ENCODE measurements around the gene SASH1.

The SASH1 gene

DNA sequence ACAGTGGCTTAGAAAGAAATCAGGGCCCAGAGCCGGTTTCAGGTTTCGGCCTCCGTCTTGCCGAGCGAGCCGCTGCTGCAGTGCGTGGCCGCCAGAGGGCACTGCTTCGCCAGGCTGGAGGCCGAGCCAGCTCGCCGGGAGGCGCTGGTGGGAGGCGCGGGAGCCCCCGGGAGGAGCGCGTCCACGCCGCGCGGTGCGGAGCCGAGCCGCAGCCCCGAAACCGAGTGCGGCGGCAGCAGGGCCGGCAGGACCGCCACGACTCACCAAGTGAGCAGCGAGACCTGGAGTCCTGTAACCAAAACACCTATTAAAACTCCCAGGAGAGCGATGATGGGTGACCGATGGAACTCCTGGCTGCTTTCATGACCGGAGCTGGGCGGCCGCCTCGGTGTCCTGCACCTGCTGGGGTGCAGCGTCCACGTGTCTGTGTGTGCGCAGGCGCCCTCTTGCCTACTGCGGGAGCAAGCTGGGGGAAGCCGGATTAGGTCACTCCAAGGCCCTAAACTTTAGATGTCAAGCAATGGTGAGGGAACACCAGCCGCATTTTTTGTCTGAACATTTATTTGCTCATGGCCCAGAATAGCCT lies 217.3 kb downstream of the SASH1 start:
- Histone ChIP-seq H4K20me1 (ENCODE audit: low read depth, low read length) (no peaks in the 10 kb centered on the region), H3K36me3 (ENCODE audit: low read length) (no peaks in the 10 kb centered on the region), H3K4me3 (ENCODE audit: insufficient read depth, low read length, poor library complexity, severe bottlenecking) (no peak overlapping the region), H3K79me2 (ENCODE audit: insufficient read depth, low read length) (no peaks in the 10 kb centered on the region), H3F3A (ENCODE audit: insufficient read depth) (no peaks in the 10 kb centered on the region), H3K9me2 (replicated peaks; ENCODE audit: insufficient read depth, low read length) (no peaks in the 10 kb centered on the region), H2AFZ (ENCODE audit: low read depth, low read length, severe bottlenecking) (no peak overlapping the region), H3K9me3 (ENCODE audit: insufficient read depth, low read length) (no peaks in the 10 kb centered on the region), H3K27me3 (ENCODE audit: low read length) (no peaks in the 10 kb centered on the region), H3K9ac (ENCODE audit: low read length) (no peak overlapping the region), H3K4me2 (ENCODE audit: low read depth, low read length, poor library complexity, severe bottlenecking) (peak overlapping the region; percentile 33), H3K27ac (ENCODE audit: low read depth, low read length) (no peak overlapping the region)
- TF ChIP-seq CTCF (IDR thresholded peaks at IDR 0.05; ENCODE audit: insufficient read depth, low read length, poor library complexity, severe bottlenecking) (peak; percentile 89), EZH2phosphoT487 (conservative IDR thresholded peaks at IDR 0.05; ENCODE audit: low read length) (no peak)

DNA sequence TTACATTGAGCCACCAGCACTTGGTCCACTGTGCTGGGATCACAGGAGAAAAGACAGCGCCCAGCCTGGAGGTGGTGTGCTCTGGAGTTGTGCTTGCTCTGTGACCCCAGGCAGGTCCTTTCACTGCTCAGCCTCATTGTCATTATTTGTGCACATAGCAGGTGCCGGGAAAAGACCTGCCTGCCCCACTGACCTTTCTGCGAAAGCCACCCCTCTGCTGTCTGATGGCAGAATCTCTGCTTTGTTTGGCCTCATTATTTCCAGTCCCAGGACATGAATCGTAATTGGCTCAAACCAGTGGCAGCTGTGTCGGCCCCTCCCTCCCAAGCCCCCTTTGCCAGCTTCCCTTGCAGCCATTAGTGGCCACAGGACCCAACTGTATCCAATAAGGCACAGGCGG lies 219.0 kb downstream of the SASH1 start:
- no peak for TF ChIP-seq CTCF (IDR thresholded peaks at IDR 0.05; ENCODE audit: insufficient read depth, low read length, poor library complexity, severe bottlenecking)
- TF ChIP-seq EZH2phosphoT487 (conservative IDR thresholded peaks at IDR 0.05; ENCODE audit: low read length), result no peak
- no peaks in the 10 kb centered on the region for H3K79me2 ChIP-seq (ENCODE audit: insufficient read depth, low read length)
- H3K9me3 ChIP-seq (ENCODE audit: insufficient read depth, low read length), result no peaks in the 10 kb centered on the region
- H3F3A ChIP-seq (ENCODE audit: insufficient read depth), result no peaks in the 10 kb centered on the region
- no peaks in the 10 kb centered on the region for H3K36me3 ChIP-seq (ENCODE audit: low read length)
- H2AFZ ChIP-seq (ENCODE audit: low read depth, low read length, severe bottlenecking), result no peak overlapping the region
- no peak overlapping the region for H3K4me2 ChIP-seq (ENCODE audit: low read depth, low read length, poor library complexity, severe bottlenecking)
- no peaks in the 10 kb centered on the region for H3K9me2 ChIP-seq (replicated peaks; ENCODE audit: insufficient read depth, low read length)
- H3K4me3 ChIP-seq (ENCODE audit: insufficient read depth, low read length, poor library complexity, severe bottlenecking), result no peak overlapping the region
- no peaks in the 10 kb centered on the region for H4K20me1 ChIP-seq (ENCODE audit: low read depth, low read length)
- H3K27ac ChIP-seq (ENCODE audit: low read depth, low read length), result no peak overlapping the region
- H3K9ac ChIP-seq (ENCODE audit: low read length), result no peak overlapping the region
- no peaks in the 10 kb centered on the region for H3K27me3 ChIP-seq (ENCODE audit: low read length)

- Histone ChIP-seq H3K4me2 (ENCODE audit: low read depth, low read length, poor library complexity, severe bottlenecking) (no peak overlapping the region), H4K20me1 (ENCODE audit: low read depth, low read length) (no peaks in the 10 kb centered on the region), H3K4me3 (ENCODE audit: insufficient read depth, low read length, poor library complexity, severe bottlenecking) (no peak overlapping the region), H3K27ac (ENCODE audit: low read depth, low read length) (no peak overlapping the region), H3K9me3 (ENCODE audit: insufficient read depth, low read length) (no peaks in the 10 kb centered on the region), H2AFZ (ENCODE audit: low read depth, low read length, severe bottlenecking) (no peak overlapping the region), H3F3A (ENCODE audit: insufficient read depth) (no peaks in the 10 kb centered on the region), H3K9ac (ENCODE audit: low read length) (no peak overlapping the region), H3K27me3 (ENCODE audit: low read length) (no peaks in the 10 kb centered on the region), H3K9me2 (replicated peaks; ENCODE audit: insufficient read depth, low read length) (no peaks in the 10 kb centered on the region), H3K79me2 (ENCODE audit: insufficient read depth, low read length) (no peaks in the 10 kb centered on the region), H3K36me3 (ENCODE audit: low read length) (no peaks in the 10 kb centered on the region)
- TF ChIP-seq CTCF (IDR thresholded peaks at IDR 0.05; ENCODE audit: insufficient read depth, low read length, poor library complexity, severe bottlenecking) (no peak), EZH2phosphoT487 (conservative IDR thresholded peaks at IDR 0.05; ENCODE audit: low read length) (no peak)
Measured at GRCh38 chr6:148563066-148563465, 220.4 kb downstream of the SASH1 start.

Data from SU-DHL-6 (cell line).